NCI-H1930 (cell line): ENCODE results near the gene ARL6.
"Not testable (repeated sequence)": the region's sequence is repeated elsewhere in the genome, so short reads cannot be mapped to it uniquely, and the experiment has no call there.

Experiments
- DNase-seq, 2 experiments: peaks; one replicate each; lab custom pipeline; 2025; lab: John Stamatoyannopoulos, UW

Gene ARL6

GRCh38 chr3:97821774-97822358 is 57.3 kb downstream of the ARL6 start, which contains the start of gene CRYBG3:
Gene CRYBG3, plus strand, starts transcription at chr3:97822011. Its CDS starts 196 bp downstream, at chr3:97822207.
- DNase-seq: peak; percentile 56 to 66

- no peak for DNase-seq
These were observed 57.8 kb downstream of the ARL6 start for GRCh38 chr3:97822359-97822775.

- DNase-seq: no peak
These were observed 58.8 kb downstream of the ARL6 start for GRCh38 chr3:97823046-97824004.

GRCh38 chr3:97825101-97825500 is 60.5 kb downstream of the ARL6 start:
- no peak for DNase-seq

GRCh38 chr3:97827741-97828471 is 63.3 kb downstream of the ARL6 start:
- no peak for DNase-seq

GRCh38 chr3:97829198-97829597 is 64.6 kb downstream of the ARL6 start:
- no peak for DNase-seq

- no peak for DNase-seq
These were observed 66.1 kb downstream of the ARL6 start for GRCh38 chr3:97830638-97831037.

- DNase-seq: no peak
These were observed 66.6 kb downstream of the ARL6 start for GRCh38 chr3:97831140-97831539.

- DNase-seq: not testable (repeated sequence)
These were observed 68.6 kb downstream of the ARL6 start for GRCh38 chr3:97833184-97833583.

GRCh38 chr3:97835761-97836160 is 71.2 kb downstream of the ARL6 start:
- DNase-seq: no peak

- no peak for DNase-seq
These were observed 73.8 kb downstream of the ARL6 start for GRCh38 chr3:97838393-97838792.

- DNase-seq: no peak
These were observed 75.4 kb downstream of the ARL6 start for GRCh38 chr3:97839944-97840343.

GRCh38 chr3:97841304-97841703 is 76.7 kb downstream of the ARL6 start:
- no peak for DNase-seq

- DNase-seq: no peak
These were observed 77.4 kb downstream of the ARL6 start for GRCh38 chr3:97841956-97842355.

GRCh38 chr3:97848779-97849178 is 84.2 kb downstream of the ARL6 start:
- no peak for DNase-seq
